Stimulated activated naive B cell treated with anti-CD40 and anti-IgM and Interleukin-4, amounts not matched to agents 10 μg/mL and 1 μg/mL and 100 μg/mL, for 72 hours (primary cell): Measurements from ENCODE around the gene APP.
A peak's percentile ranks its signal among the peaks of the same experiment; 100 is the strongest.

Experiments
- ATAC-seq, 2 donors: fragments of 150-1000 bp; cut with Tn5 transposase; replicated peaks; 2 replicates each; pipeline ENCODE4 v1.10.0; 2021; ENCODE audit warnings: moderate library complexity in 1 of 2
- DNase-seq: peaks from one replicate; pipeline ENCODE4 v3.0.0; 2021
- H3K27ac Mint-ChIP-seq: one replicate; pipeline ENCODE4 v1.8.0; 2022; ENCODE audit warnings: mild to moderate bottlenecking, mixed read lengths
- H3K27me3 Mint-ChIP-seq, 2 donors: one replicate each; pipeline ENCODE4 v1.8.0; 2022; ENCODE audit warnings: mixed read lengths in 2 of 2
- H3K36me3 Mint-ChIP-seq, 2 donors: one replicate each; pipeline ENCODE4 v1.8.0; 2022; ENCODE audit warnings: mixed read lengths in 2 of 2, mild to moderate bottlenecking in 1 of 2
- H3K4me1 Mint-ChIP-seq, 2 donors: one replicate each; pipeline ENCODE4 v1.8.0; 2022; ENCODE audit warnings: mixed read lengths in 2 of 2, mild to moderate bottlenecking in 1 of 2
- H3K4me3 Mint-ChIP-seq, 2 donors: one replicate each; pipeline ENCODE4 v1.8.0; 2022; ENCODE audit warnings: mild to moderate bottlenecking in 2 of 2, mixed read lengths in 2 of 2, moderate library complexity in 1 of 2
- H3K9me3 Mint-ChIP-seq, 2 donors: one replicate each; pipeline ENCODE4 v1.8.0; 2022; ENCODE audit warnings: mixed read lengths in 2 of 2, mild to moderate bottlenecking in 1 of 2

APP gene

DNA sequence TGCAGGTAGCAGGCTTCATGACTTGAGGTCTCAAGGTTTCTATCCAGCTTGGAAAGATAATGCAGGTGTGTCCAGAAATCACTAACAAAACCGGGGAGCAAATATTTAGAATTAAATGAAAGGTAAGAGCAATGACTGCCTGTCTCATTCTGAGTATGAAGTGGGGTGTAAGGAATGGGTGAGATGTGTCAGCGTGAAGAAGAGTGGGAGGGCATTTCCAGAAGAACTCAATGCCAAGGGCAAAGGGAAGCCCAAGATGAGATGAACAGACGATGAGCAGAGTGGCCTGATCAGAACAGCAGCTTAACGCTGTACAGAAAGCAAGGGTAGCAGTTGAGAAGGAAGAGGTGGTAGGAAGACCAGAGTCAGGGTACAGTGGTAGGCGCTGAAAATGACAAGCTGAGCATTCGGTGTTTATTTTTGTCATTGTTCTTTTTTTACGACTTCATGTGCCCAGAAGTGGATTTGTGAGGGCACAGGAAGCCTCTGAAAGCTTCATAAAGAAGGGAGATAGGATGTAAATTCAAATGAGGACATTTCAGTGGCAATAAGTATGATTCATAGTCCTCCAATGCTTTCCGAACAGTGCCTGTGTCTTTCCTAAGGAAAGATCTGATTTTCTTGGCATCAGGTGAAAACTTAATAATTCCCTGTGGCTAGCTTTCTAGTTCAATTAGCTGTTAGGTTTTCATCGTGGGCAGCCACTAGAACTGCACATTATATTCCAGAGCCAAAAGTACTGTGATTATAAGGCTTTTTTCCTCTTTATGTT, 190.5 kb downstream of the APP start:
- H3K27me3 Mint-ChIP-seq, result no peaks in the 10 kb centered on the region
- no peak for DNase-seq
- no peak for ATAC-seq
- H3K27ac Mint-ChIP-seq, result no peak overlapping the region
- H3K9me3 Mint-ChIP-seq, result no peaks in the 10 kb centered on the region
- H3K36me3 Mint-ChIP-seq, result peaks cover 28 to 31% of the 10 kb centered on the region in 2 donors
- no peak overlapping the region for H3K4me3 Mint-ChIP-seq
- H3K4me1 Mint-ChIP-seq, result peaks cover 4 to 6% of the 10 kb centered on the region in 2 donors

GRCh38 chr21:25977068-25977611, 193.4 kb downstream of the APP start:
- ATAC-seq, result no peak
- H3K4me3 Mint-ChIP-seq, result no peak overlapping the region
- H3K4me1 Mint-ChIP-seq, result peaks cover 4 to 6% of the 10 kb centered on the region in 2 donors
- H3K9me3 Mint-ChIP-seq, result peaks cover 0 to under 1% of the 10 kb centered on the region in 2 donors
- DNase-seq, result no peak
- H3K36me3 Mint-ChIP-seq, result peaks cover 45 to 53% of the 10 kb centered on the region in 2 donors
- H3K27me3 Mint-ChIP-seq, result no peaks in the 10 kb centered on the region
- no peak overlapping the region for H3K27ac Mint-ChIP-seq

- no peak for ATAC-seq
- peaks cover 54 to 59% of the 10 kb centered on the region in 2 donors for H3K36me3 Mint-ChIP-seq
- no peak overlapping the region for H3K27ac Mint-ChIP-seq
Measured at GRCh38 chr21:25974964-25975363, 195.6 kb downstream of the APP start.

DNA sequence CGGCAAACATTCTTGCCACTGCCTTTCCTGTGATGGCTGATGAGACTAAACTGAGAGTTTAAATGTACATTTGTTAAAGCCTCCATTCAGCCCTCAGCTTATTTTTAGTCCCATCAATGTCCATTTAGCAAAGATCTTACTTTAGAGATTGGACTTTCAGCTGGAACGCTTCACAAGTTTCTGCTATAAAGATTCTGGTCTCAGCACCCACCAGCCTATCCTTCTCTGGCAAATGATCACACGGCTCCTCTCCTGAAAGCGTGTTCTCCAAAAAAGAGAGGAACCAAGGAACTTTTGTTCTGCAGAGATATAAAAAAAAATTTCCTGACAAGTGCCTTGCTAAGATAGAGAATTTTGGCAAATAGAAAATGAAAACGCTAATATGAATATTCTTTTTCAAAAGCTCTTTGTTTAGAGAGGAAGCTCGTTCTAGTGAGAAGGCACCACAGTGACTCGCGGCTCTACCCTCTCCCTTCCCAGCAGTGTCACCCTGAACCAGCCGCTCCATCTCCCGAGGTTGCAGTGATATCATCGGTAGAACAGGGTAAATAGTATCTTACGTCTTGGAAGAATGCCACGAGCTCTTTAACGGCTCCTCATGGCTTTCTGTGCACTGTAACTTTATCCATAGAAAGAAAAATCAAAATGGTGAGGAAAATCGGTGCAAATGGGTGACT, 200.2 kb downstream of the APP start:
- no peaks in the 10 kb centered on the region for H3K27me3 Mint-ChIP-seq

More at GRCh38 chr21:25974964-25975363, 195.6 kb downstream of the APP start:
- Mint-ChIP-seq H3K9me3 (peaks cover 7 to 9% of the 10 kb centered on the region in 2 donors), H3K4me3 (no peak overlapping the region), H3K27me3 (no peaks in the 10 kb centered on the region), H3K4me1 (no peaks in the 10 kb centered on the region)
- no peak for DNase-seq

DNA sequence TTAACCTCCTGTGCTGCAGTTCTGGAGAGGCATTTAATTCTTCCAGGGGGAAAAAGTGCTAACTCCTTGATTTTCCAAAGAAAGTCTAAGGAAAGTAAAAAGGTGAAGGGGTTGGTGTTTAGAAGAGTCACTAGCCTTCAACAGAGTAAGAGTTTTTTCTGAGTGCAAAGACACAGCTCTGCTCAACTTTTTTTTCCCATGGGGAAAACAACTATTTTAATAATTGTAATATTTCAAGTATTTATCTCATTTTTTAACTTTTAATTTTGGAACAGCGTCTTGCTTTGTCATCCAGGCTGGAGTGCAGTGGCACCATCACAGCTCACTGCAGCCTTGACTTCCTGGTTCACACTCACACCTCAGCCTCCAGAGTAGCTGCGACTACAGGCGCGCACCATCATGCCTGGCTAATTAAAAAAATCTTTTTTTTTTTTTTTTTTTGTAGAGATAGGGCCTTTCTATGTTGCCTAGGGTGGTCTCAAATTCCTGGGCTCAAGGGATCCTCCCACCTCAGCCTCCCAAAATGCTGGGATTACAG, 202.6 kb downstream of the APP start:
- Mint-ChIP-seq H3K4me1 (peaks cover 7 to 17% of the 10 kb centered on the region in 2 donors), H3K27me3 (no peaks in the 10 kb centered on the region), H3K9me3 (peaks cover 7 to 9% of the 10 kb centered on the region in 2 donors), H3K4me3 (peak overlapping the region; percentile 42 to 44), H3K36me3 (peaks cover 40 to 41% of the 10 kb centered on the region in 2 donors), H3K27ac (peak overlapping the region; percentile 98)
- DNase-seq, result no peak
- ATAC-seq, result peak; percentile 78 to 87

More for the DNA sequence above, 200.2 kb downstream of the APP start:
- H3K36me3 Mint-ChIP-seq, result peaks cover 53 to 55% of the 10 kb centered on the region in 2 donors
- ATAC-seq (no peak), DNase-seq (no peak)
- peaks cover 4 to 13% of the 10 kb centered on the region in 2 donors for H3K4me1 Mint-ChIP-seq
- no peak overlapping the region for H3K27ac Mint-ChIP-seq
- H3K4me3 Mint-ChIP-seq, result no peak overlapping the region
- peaks cover 7 to 9% of the 10 kb centered on the region in 2 donors for H3K9me3 Mint-ChIP-seq

- Mint-ChIP-seq H3K4me3 (peak overlapping the region; percentile 42 to 44), H3K36me3 (peaks cover 33 to 38% of the 10 kb centered on the region in 2 donors), H3K27me3 (no peaks in the 10 kb centered on the region), H3K27ac (peak overlapping the region; percentile 98), H3K4me1 (peaks cover 7 to 17% of the 10 kb centered on the region in 2 donors), H3K9me3 (peaks cover 7 to 9% of the 10 kb centered on the region in 2 donors)
- DNase-seq, result peak; percentile 18
- peak; percentile 99 to 100 for ATAC-seq
Measured at GRCh38 chr21:25967181-25967900, 203.2 kb downstream of the APP start.

- ATAC-seq (no peak), DNase-seq (no peak)
- Mint-ChIP-seq H3K36me3 (peaks cover 24 to 27% of the 10 kb centered on the region in 2 donors), H3K9me3 (peaks cover under 1% of the 10 kb centered on the region in 2 donors), H3K4me1 (peaks cover 10 to 20% of the 10 kb centered on the region in 2 donors), H3K27me3 (no peaks in the 10 kb centered on the region), H3K4me3 (no peak overlapping the region), H3K27ac (no peak overlapping the region)
Measured at GRCh38 chr21:25965951-25966707, 204.4 kb downstream of the APP start.

GRCh38 chr21:25964926-25965325, 205.6 kb downstream of the APP start:
- H3K27ac Mint-ChIP-seq, result no peak overlapping the region
- peaks cover 13 to 18% of the 10 kb centered on the region in 2 donors for H3K36me3 Mint-ChIP-seq
- ATAC-seq, result no peak
- no peak for DNase-seq
- no peaks in the 10 kb centered on the region for H3K27me3 Mint-ChIP-seq
- H3K4me3 Mint-ChIP-seq, result no peak overlapping the region
- H3K4me1 Mint-ChIP-seq, result peaks cover 12 to 23% of the 10 kb centered on the region in 2 donors
- H3K9me3 Mint-ChIP-seq, result no peaks in the 10 kb centered on the region

GRCh38 chr21:25964015-25964414, 206.6 kb downstream of the APP start:
- Mint-ChIP-seq H3K27me3 (no peaks in the 10 kb centered on the region), H3K27ac (no peak overlapping the region), H3K36me3 (peaks cover 16 to 17% of the 10 kb centered on the region in 2 donors), H3K9me3 (no peaks in the 10 kb centered on the region), H3K4me1 (peaks cover 12 to 23% of the 10 kb centered on the region in 2 donors), H3K4me3 (no peak overlapping the region)
- no peak for DNase-seq
- no peak for ATAC-seq

GRCh38 chr21:25963181-25963580, 207.4 kb downstream of the APP start:
- Mint-ChIP-seq H3K4me3 (no peak overlapping the region), H3K9me3 (no peaks in the 10 kb centered on the region), H3K27ac (no peak overlapping the region), H3K4me1 (peaks cover 12 to 23% of the 10 kb centered on the region in 2 donors), H3K27me3 (no peaks in the 10 kb centered on the region), H3K36me3 (peaks cover 21 to 22% of the 10 kb centered on the region in 2 donors)
- ATAC-seq, result no peak
- DNase-seq, result no peak

GRCh38 chr21:25961042-25961441, 209.5 kb downstream of the APP start:
- DNase-seq, result no peak
- Mint-ChIP-seq H3K9me3 (no peaks in the 10 kb centered on the region), H3K4me1 (peaks cover 9 to 11% of the 10 kb centered on the region in 2 donors), H3K36me3 (peaks cover 18 to 21% of the 10 kb centered on the region in 2 donors), H3K27me3 (no peaks in the 10 kb centered on the region), H3K27ac (peak overlapping the region; percentile 86), H3K4me3 (peak overlapping the region in 1 of 2 donors; percentile 31)
- ATAC-seq, result no peak

GRCh38 chr21:25960402-25960801, 210.2 kb downstream of the APP start:
- Mint-ChIP-seq H3K4me3 (no peak overlapping the region), H3K27ac (no peak overlapping the region), H3K36me3 (peaks cover 17 to 27% of the 10 kb centered on the region in 2 donors), H3K27me3 (no peaks in the 10 kb centered on the region), H3K9me3 (no peaks in the 10 kb centered on the region), H3K4me1 (peaks cover 9 to 11% of the 10 kb centered on the region in 2 donors)
- no peak for ATAC-seq
- no peak for DNase-seq

- Mint-ChIP-seq H3K36me3 (peaks cover 16 to 31% of the 10 kb centered on the region in 2 donors), H3K27me3 (no peaks in the 10 kb centered on the region), H3K4me1 (peaks cover 9 to 12% of the 10 kb centered on the region in 2 donors), H3K4me3 (no peak overlapping the region), H3K27ac (no peak overlapping the region), H3K9me3 (no peaks in the 10 kb centered on the region)
- DNase-seq (no peak), ATAC-seq (no peak)
Measured at GRCh38 chr21:25959799-25960198, 210.8 kb downstream of the APP start.
